Heart left ventricle (tissue), 13 donors: ENCODE results near the gene KRTAP9-7.

Experiments used
- POLR2A ChIP-seq, 2 donors: fragments of 450-650 bp; IDR thresholded peaks; one replicate each; pipeline ENCODE4 v1.6.1; 2017; ENCODE audit warnings: antibody characterized with exemption in 2 of 2, mild to moderate bottlenecking in 2 of 2, moderate library complexity in 2 of 2
- TF ChIP-seq, protein P1 (sequence below), 12 donors: fragments of 200-600 bp; sonication (generic) in 4 of 12; IDR thresholded peaks; one replicate each; pipeline versions ENCODE4 v1.5.0 to v1.8.0; 2018 to 2022; ENCODE audit warnings: antibody characterized with exemption in 12 of 12, mild to moderate bottlenecking in 5 of 12
- donor health status: ischemic (EF 13 %, LVEDD 7.1; RV severe dilation, severe dysfunction).
- donor health status: DM: no; HTN: yes; CAD: no.
- donor health status: DM: no; HTN: no; CAD: no.
- donor health status: ischemic (EF 25% LVEDD 6.9; RV normal size, moderate dysfunction).
- donor health status: ischemic (EF 25% LVEDD 5.7; RV mildly dilated, moderate dysfunction).
- donor health status: ischemic (EF 35%, LVEDD 5.7; RV mildly dilated, moderate dysfunction).
- donor health status: nonischemic (EF 11% LVEDD 7.7; RV severe dilation, severe dysfunction).
- donor health status: DM: yes; HTN: yes; CAD: no.
- donor health status: PGD.
- donor health status: ischemic (EF 29% LVEDD 5.4; RV normal size, mild dysfunction).
- donor health status: nonischemic (EF 23%, LVEDD 6.1; RV moderate dilation, normal function).

DNA sequence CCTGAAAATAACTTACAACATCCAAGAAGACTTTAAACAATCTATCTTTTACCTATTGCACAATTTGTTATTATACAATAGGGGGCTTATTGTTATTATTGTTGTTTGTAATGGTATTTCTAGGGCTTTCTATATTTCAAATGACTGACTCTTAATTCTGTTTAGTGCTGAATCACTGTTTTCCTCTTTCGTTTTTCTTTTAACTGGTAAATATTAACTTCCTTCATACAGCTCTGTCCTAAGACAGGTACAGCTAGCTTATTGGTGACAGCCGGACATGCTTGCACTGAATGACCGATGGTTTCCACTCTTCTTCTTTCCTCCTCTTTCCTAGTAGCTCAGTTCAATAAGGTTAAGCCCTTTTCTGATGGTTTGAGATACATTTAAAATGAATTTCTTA, 11.6 kb downstream of the KRTAP9-7 start:
- TF ChIP-seq, protein P1, sequence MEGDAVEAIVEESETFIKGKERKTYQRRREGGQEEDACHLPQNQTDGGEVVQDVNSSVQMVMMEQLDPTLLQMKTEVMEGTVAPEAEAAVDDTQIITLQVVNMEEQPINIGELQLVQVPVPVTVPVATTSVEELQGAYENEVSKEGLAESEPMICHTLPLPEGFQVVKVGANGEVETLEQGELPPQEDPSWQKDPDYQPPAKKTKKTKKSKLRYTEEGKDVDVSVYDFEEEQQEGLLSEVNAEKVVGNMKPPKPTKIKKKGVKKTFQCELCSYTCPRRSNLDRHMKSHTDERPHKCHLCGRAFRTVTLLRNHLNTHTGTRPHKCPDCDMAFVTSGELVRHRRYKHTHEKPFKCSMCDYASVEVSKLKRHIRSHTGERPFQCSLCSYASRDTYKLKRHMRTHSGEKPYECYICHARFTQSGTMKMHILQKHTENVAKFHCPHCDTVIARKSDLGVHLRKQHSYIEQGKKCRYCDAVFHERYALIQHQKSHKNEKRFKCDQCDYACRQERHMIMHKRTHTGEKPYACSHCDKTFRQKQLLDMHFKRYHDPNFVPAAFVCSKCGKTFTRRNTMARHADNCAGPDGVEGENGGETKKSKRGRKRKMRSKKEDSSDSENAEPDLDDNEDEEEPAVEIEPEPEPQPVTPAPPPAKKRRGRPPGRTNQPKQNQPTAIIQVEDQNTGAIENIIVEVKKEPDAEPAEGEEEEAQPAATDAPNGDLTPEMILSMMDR (IDR thresholded peaks at IDR 0.05) = no peak
- no peak for TF ChIP-seq POLR2A (IDR thresholded peaks at IDR 0.05)
